ENCODE measurements around the gene SLC17A5.

DNA sequence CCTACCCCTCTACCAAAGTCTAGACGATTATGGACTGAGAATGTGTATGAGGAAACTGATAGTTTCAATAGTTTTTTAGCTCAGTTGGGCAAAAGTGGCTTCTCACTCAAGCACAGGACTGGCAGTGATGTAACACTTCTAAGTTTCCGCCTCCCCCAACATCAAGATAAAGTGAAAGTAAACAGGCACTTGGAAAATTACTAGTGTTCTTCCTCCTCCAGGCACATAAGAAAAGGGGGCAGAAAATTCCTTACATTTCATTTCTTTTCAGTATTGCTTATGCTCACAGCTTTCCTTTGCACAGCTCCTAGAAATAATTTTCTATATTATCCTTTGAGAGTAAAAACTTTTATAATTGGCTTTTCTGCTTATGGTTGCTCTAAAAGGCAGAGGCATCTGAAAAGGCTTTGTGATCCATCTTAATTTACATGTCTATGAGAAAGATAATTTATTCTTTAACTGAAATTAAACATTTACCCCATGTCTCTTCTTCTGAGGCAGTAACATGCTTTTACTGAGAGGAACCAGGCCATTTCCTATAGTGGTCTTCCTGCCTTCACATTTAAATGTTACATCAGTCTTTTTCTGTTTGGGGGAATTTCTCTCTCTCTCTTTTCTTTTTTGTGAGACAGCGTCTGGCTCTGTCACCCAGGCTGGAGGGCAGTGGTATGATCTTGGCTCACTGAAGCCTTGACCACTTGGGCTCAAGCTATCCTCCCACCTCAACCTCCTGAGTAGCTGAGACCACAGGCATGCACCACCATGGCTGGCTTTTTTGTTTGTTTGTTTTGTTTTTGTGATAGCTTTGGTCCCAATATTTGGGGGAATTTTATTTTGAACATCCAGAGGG, 68.0 kb downstream of the SLC17A5 start:
- TF ChIP-seq, protein P1, sequence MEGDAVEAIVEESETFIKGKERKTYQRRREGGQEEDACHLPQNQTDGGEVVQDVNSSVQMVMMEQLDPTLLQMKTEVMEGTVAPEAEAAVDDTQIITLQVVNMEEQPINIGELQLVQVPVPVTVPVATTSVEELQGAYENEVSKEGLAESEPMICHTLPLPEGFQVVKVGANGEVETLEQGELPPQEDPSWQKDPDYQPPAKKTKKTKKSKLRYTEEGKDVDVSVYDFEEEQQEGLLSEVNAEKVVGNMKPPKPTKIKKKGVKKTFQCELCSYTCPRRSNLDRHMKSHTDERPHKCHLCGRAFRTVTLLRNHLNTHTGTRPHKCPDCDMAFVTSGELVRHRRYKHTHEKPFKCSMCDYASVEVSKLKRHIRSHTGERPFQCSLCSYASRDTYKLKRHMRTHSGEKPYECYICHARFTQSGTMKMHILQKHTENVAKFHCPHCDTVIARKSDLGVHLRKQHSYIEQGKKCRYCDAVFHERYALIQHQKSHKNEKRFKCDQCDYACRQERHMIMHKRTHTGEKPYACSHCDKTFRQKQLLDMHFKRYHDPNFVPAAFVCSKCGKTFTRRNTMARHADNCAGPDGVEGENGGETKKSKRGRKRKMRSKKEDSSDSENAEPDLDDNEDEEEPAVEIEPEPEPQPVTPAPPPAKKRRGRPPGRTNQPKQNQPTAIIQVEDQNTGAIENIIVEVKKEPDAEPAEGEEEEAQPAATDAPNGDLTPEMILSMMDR (IDR thresholded peaks at IDR 0.05), result no peak
- TF ChIP-seq POLR2A (IDR thresholded peaks at IDR 0.05), result no peak
